Measurements from ENCODE around the gene RARRES2.

The RARRES2 gene

GRCh38 chr7:150360363-150361058, 19.1 kb upstream of the RARRES2 start:
- no peak overlapping the region for H3K4me3 ChIP-seq
- TF ChIP-seq, protein P1, sequence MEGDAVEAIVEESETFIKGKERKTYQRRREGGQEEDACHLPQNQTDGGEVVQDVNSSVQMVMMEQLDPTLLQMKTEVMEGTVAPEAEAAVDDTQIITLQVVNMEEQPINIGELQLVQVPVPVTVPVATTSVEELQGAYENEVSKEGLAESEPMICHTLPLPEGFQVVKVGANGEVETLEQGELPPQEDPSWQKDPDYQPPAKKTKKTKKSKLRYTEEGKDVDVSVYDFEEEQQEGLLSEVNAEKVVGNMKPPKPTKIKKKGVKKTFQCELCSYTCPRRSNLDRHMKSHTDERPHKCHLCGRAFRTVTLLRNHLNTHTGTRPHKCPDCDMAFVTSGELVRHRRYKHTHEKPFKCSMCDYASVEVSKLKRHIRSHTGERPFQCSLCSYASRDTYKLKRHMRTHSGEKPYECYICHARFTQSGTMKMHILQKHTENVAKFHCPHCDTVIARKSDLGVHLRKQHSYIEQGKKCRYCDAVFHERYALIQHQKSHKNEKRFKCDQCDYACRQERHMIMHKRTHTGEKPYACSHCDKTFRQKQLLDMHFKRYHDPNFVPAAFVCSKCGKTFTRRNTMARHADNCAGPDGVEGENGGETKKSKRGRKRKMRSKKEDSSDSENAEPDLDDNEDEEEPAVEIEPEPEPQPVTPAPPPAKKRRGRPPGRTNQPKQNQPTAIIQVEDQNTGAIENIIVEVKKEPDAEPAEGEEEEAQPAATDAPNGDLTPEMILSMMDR (IDR thresholded peaks at IDR 0.05), result no peak
- no peak for DNase-seq (ENCODE audit: low spot score)
- H3K27ac ChIP-seq, result no peak overlapping the region

GRCh38 chr7:150359622-150360362, 18.4 kb upstream of the RARRES2 start:
- TF ChIP-seq, protein P1 (IDR thresholded peaks at IDR 0.05), result no peak
- DNase-seq (ENCODE audit: low spot score), result no peak
- Histone ChIP-seq H3K27ac (no peak overlapping the region), H3K4me3 (no peak overlapping the region)

GRCh38 chr7:150358988-150359621, 17.7 kb upstream of the RARRES2 start:
- TF ChIP-seq, protein P1 (IDR thresholded peaks at IDR 0.05), result no peak

DNA sequence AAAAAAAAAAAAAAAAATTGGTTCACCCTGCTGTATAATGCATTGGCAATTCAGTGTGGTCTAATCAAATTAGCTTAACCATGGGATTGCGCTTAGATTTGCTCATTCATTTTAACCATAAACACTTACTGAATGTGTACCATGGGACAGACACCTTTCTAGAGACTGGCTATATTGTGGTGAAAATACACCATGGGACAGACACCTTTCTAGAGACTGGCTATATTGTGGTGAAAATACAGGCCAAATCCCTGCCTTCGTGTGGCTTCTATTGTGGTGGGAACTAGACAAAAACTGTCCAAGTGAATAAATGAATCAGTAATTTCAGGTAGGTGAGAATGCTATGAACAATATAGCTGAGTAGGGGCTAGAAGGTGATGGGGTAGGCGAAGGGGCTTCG, 17.0 kb upstream of the RARRES2 start:
- Histone ChIP-seq H3K27ac (no peak overlapping the region), H3K4me3 (no peak overlapping the region)
- TF ChIP-seq, protein P1 (IDR thresholded peaks at IDR 0.05), result no peak
- no peak for DNase-seq (ENCODE audit: low spot score)

More at GRCh38 chr7:150358988-150359621, 17.7 kb upstream of the RARRES2 start:
- DNase-seq (ENCODE audit: low spot score), result no peak
- Histone ChIP-seq H3K27ac (no peak overlapping the region), H3K4me3 (no peak overlapping the region)

DNA sequence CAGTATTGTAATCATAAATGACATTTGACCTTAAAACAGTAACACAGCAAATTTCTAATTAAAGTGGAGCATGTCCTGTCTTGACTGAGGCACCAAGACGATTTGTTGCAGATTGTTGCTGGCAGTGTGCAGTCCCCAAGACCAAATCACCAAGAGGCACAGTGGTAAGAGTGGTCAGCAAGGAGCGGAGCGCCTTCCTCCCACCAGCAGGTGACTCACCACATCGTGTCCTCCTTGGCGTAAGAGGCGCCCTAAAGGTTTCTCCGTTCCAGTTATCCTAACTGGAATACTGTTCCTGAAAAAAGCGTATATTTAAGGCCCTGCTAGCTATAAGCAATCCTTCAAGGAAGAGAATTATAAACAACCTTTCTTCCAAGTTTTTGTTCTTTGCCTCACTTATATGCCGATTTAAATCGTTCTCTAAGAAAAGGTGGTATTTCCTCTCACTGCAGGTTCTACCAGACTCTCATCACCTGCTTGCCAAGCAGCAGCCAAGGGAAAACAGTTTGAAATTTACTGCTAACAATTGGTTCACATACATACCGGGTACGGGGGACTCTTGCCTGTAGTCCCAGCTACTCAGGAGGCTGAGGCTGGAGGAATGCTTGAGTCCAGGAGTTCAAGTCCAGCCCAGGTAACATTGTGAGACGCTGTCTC, 16.5 kb upstream of the RARRES2 start:
- no peak for DNase-seq (ENCODE audit: low spot score)
- no peak overlapping the region for H3K27ac ChIP-seq

DNA sequence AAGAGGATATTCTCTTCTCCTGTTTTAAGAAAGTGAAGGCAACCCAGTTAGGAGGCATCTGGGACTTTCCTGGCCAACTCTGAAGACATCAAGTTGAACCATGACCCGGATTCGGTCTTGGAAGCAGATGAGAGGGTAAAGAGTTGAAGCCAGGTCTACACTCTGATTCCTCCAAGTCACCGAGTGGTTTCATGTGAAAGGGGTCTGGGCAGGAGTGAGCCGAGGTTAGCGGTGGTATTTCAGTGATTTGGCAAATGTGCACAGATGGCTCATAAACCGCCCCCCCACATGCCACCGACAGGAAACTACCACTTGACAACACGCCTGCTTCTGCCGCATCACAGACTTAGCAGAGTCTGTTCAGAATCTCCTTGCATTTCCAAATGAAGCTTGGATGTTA, 15.8 kb upstream of the RARRES2 start:
- Histone ChIP-seq H3K27ac (no peak overlapping the region), H3K4me3 (no peak overlapping the region)
- no peak for DNase-seq (ENCODE audit: low spot score)
- TF ChIP-seq, protein P1 (IDR thresholded peaks at IDR 0.05), result no peak

More for the DNA sequence above, 16.5 kb upstream of the RARRES2 start:
- H3K4me3 ChIP-seq, result no peak overlapping the region
- TF ChIP-seq, protein P1 (IDR thresholded peaks at IDR 0.05), result no peak

Measured in coronary artery (tissue), 2 donors.